AG04449 (cell line): ENCODE results near the gene ORC2.

Experiments
- CTCF ChIA-PET: fragments of 350-600 bp; formaldehyde crosslinking; extraction: SDS; loops from one replicate; lab custom pipeline; 2021; ENCODE audit warnings: antibody characterized with exemption; lab: Yijun Ruan, JAX
- POLR2A ChIA-PET: fragments of 400-600, 350-600 bp; formaldehyde crosslinking; extraction: SDS; loops from one replicate; lab custom pipeline; 2020; ENCODE audit warnings: antibody characterized with exemption, inconsistent platforms; lab: Yijun Ruan, JAX
- DNase-seq: peaks from one replicate; pipeline ENCODE4 v3.0.0-alpha.2; 2010; ENCODE audit warnings: low read depth, low spot score
- H3K4me3 ChIP-seq: 2 replicates; pipeline ENCODE4 v1.5.1; 2011; ENCODE audit warnings: low read depth, mild to moderate bottlenecking, control low read depth, low read length
- CTCF ChIP-seq: IDR thresholded peaks from one replicate; pipeline ENCODE4 v1.5.1; 2011; ENCODE audit warnings: mild to moderate bottlenecking, moderate library complexity, low read length, control low read depth, inconsistent platforms; ENCODE audit not compliant: insufficient read depth; ENCODE audit errors: missing control alignments

Gene ORC2

GRCh38 chr2:200963124-200963917, at the start of gene ORC2:
Gene ORC2 (minus strand): TSS chr2:200963660. CDS start chr2:200958123, 5,537 bp downstream.
- POLR2A ChIA-PET = interaction anchor here (0.6 to 1.0 kb wide), 3 partner anchors 11 to 74 kb away, joined by 3 read pairs; partner anchors contain the start of genes NIF3L1 and PPIL3
- peak within 1 kb of the TSS; percentile 98 for H3K4me3 ChIP-seq
- peak; percentile 67 for DNase-seq
- TF ChIP-seq CTCF = peak; percentile 55
- CTCF ChIA-PET = interaction anchor here (0.6 to 3.6 kb wide), 24 partner anchors 8 to 269 kb away, joined by 3 to 22 read pairs (median 5); no protein-coding TSS in a partner anchor

GRCh38 chr2:201008296-201008829, 44.9 kb upstream of the ORC2 start:
- no peak overlapping the region for H3K4me3 ChIP-seq
- ChIA-PET CTCF (interaction anchor here (1.0 to 1.1 kb wide), 2 partner anchors 16 to 29 kb away, joined by 3 read pairs; no protein-coding TSS in a partner anchor), POLR2A (no interaction called here)
- TF ChIP-seq CTCF = no peak
- DNase-seq = no peak

DNA sequence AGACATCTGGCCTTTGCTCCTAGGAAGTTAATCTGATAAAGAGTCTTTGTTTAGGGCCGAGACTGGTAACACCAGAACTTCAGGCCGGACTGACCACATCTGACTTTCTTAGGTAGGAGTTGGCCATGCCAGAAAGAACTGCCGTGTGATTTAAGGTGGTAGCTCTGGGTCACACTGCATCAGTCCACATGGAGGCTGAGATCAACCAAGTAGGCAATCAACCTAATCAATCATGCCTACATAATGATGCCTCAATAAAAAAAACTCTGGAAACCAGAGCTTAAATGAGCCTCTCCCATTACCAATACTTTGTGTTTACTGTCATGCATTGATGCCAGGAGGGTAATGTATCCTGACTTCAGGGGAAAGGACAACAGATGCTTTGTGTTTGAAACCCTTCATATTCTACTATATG, 44.1 kb upstream of the ORC2 start:
- H3K4me3 ChIP-seq = no peak overlapping the region
- ChIA-PET POLR2A (no interaction called here), CTCF (interaction anchor here (1.1 kb wide), 1 partner anchor 28 kb away, joined by 3 read pairs; no protein-coding TSS in a partner anchor)
- TF ChIP-seq CTCF = no peak
- no peak for DNase-seq

DNA sequence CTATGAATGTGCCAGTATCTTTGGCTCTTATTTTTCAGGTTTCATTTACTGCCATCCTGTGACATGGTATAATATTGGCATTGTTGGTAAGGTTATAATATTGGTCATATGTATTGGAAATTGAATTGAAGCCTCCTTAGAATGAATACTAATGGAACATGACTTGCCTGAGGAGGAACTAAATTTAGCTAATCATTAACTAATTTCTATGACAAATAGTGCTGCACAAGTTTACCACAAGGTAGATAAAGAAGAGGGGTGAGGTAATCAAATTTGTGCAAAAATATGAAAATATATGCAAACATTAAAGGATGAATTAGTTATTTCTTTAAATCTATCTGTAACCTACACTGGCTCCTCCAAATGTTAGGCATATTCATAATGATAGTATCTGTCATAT, 43.2 kb upstream of the ORC2 start:
- POLR2A ChIA-PET = no interaction called here
- CTCF ChIA-PET = interaction anchor here (1.1 kb wide), 1 partner anchor 64 kb away, joined by 3 read pairs; no protein-coding TSS in a partner anchor
- H3K4me3 ChIP-seq = no peak overlapping the region
- no peak for TF ChIP-seq CTCF
- no peak for DNase-seq

DNA sequence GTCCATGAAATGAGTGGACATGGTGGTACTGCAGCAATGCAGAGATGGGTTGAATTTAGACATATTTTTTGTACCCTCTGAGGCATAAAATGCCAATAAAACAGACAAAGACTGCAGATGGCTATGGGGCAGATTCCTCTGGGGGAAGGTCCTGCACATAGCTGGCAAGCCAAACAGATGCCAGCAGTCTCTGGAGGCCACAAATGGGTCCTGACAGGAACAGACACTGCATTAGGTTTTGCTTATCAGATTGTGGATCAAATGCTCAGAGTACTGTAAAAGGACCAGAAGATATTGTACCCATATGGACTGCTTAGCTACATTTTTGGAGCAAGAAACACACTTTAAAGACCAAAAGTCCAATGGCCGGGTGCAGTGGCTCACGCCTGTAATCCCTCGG, 40.9 kb upstream of the ORC2 start:
- no peak for DNase-seq
- POLR2A ChIA-PET = no interaction called here
- no peak for TF ChIP-seq CTCF
- H3K4me3 ChIP-seq = no peak overlapping the region
- CTCF ChIA-PET = interaction anchor here (1.4 kb wide), 1 partner anchor 97 kb away, joined by 3 read pairs; no protein-coding TSS in a partner anchor

DNA sequence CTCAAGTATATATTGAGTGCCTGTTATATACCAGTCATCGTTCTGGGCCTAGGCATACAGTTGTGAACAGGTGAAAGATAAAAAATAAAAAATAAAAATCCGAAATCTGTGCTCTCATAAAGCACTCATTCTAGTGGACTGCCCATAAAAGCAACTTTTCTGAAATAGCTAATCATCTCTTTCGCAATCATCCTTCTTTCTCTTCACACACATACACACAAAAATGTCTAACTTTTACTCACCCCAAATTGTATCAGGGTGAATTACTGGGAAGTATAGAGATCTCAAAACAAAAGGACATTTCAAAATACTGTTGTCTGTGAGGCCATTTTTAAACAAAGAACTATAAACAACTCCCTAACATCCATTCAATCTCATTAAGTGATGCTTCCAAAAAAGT, 29.6 kb upstream of the ORC2 start:
- H3K4me3 ChIP-seq = no peak overlapping the region
- peak; percentile 26 for DNase-seq
- no peak for TF ChIP-seq CTCF
- ChIA-PET POLR2A (no interaction called here), CTCF (no interaction called here)
